Measurements from ENCODE around the gene RASL12.
"Not testable (repeated sequence)": the region's sequence is repeated elsewhere in the genome, so short reads cannot be mapped to it uniquely, and the experiment has no call there.

RASL12 gene

GRCh38 chr15:65067645-65068402 lies at the start of gene RASL12:
Gene RASL12 (minus strand): TSS chr15:65067991. CDS start chr15:65067835, 156 bp downstream.
- Histone ChIP-seq H3K9ac (ENCODE audit: low read length) (peak within 1 kb of the TSS; percentile 29), H3K4me1 (ENCODE audit: control insufficient read depth, low read depth, low read length) (peaks cover 12% of the 10 kb centered on the region), H3K27ac (ENCODE audit: low read length) (no peak within 1 kb of the TSS), H3K36me3 (ENCODE audit: control insufficient read depth, low read depth, low read length) (no peaks in the 10 kb centered on the region), H3K27me3 (ENCODE audit: control insufficient read depth, insufficient read depth, low read length) (peaks cover 10% of the 10 kb centered on the region), H3K4me3 (ENCODE audit: low read length) (peak within 1 kb of the TSS; percentile 64), H3K9me3 (ENCODE audit: control insufficient read depth, low read depth, low read length) (no peaks in the 10 kb centered on the region)

DNA sequence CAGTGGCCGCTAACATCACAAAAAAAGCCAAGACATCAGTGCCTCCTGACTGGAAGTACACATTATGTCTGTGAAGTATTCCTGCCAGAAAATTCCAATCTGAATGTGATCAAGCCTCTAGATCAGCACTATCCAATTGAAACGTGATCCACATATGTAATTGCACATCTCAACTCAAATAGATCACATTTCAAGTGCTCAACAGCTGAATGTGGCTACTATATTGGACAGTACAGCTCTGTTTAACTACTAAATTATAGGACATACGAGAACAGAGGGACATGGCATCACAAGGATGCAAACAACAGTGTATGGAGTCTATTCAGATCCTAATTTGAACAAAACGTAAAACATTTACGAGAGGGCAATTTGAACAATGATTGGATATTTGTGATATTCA lies 47.8 kb upstream of the RASL12 start:
- Histone ChIP-seq H3K27ac (ENCODE audit: low read length) (no peak overlapping the region), H3K27me3 (ENCODE audit: control insufficient read depth, insufficient read depth, low read length) (no peaks in the 10 kb centered on the region), H3K9ac (ENCODE audit: low read length) (no peak overlapping the region), H3K4me3 (ENCODE audit: low read length) (no peak overlapping the region), H3K4me1 (ENCODE audit: control insufficient read depth, low read depth, low read length) (no peaks in the 10 kb centered on the region), H3K36me3 (ENCODE audit: control insufficient read depth, low read depth, low read length) (peaks cover 33% of the 10 kb centered on the region), H3K9me3 (ENCODE audit: control insufficient read depth, low read depth, low read length) (no peaks in the 10 kb centered on the region)

DNA sequence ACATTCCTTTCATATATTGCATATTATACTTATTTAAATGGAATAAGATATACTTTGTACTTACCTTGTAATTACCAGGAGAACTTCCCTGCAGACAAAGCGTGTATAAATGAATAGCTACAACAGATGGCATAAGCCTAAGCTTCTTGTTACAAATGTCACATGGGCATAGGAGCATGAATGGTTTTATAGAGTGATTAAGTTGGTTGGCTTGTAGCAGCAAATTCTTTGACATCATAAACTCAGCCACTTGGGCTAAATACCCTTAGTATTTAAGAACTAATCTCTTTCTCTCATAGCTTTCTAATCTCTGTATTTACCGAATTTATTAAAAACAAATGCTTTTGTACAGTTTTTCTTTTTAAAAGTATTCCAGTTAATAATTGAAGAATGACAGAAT lies 47.3 kb upstream of the RASL12 start, which contains the start of gene UBAP1L:
TSS of gene UBAP1L (minus strand) at position 115 of the 400 bp plus-strand sequence. CDS start 8,985 bp downstream, outside the sequence.
- Histone ChIP-seq H3K4me3 (ENCODE audit: low read length) (no peak within 1 kb of the TSS), H3K36me3 (ENCODE audit: control insufficient read depth, low read depth, low read length) (peaks cover 33% of the 10 kb centered on the region), H3K27ac (ENCODE audit: low read length) (no peak within 1 kb of the TSS)

DNA sequence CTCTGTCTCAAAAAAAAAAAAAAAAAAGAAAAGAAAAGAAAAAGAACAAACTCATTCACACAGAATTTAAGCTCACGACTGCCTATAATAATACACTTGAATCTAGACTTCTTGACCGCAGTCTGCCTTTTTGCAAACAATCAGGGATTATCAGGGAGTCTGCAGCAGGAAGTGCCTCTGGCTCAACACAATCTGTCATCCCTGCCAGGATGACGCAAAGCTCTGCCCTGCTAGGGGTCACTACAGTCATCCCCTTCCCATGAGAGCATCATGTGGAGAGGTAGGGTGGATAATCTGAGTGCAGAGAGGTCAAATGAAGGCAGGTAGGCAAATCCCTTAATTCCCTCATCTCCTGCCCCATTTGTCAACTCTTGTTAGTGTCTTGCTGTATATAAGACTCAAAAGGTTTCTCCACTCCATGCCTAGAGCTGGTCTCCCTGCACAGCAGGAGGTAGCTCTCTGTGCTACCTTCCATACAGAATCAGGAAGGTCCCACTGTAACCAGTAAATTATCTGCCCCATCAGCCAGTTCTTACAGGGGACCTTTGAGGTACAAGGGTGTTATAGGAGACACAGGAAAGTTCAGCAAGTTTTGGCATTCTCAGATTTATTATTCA lies 43.0 kb upstream of the RASL12 start:
- H3K36me3 ChIP-seq (ENCODE audit: control insufficient read depth, low read depth, low read length), result peaks cover 8% of the 10 kb centered on the region

More for the DNA sequence above, 47.3 kb upstream of the RASL12 start, which contains the start of gene UBAP1L:
- no peak within 1 kb of the TSS for H3K9ac ChIP-seq (ENCODE audit: low read length)
- no peaks in the 10 kb centered on the region for H3K9me3 ChIP-seq (ENCODE audit: control insufficient read depth, low read depth, low read length)
- H3K27me3 ChIP-seq (ENCODE audit: control insufficient read depth, insufficient read depth, low read length), result no peaks in the 10 kb centered on the region
- H3K4me1 ChIP-seq (ENCODE audit: control insufficient read depth, low read depth, low read length), result no peaks in the 10 kb centered on the region

DNA sequence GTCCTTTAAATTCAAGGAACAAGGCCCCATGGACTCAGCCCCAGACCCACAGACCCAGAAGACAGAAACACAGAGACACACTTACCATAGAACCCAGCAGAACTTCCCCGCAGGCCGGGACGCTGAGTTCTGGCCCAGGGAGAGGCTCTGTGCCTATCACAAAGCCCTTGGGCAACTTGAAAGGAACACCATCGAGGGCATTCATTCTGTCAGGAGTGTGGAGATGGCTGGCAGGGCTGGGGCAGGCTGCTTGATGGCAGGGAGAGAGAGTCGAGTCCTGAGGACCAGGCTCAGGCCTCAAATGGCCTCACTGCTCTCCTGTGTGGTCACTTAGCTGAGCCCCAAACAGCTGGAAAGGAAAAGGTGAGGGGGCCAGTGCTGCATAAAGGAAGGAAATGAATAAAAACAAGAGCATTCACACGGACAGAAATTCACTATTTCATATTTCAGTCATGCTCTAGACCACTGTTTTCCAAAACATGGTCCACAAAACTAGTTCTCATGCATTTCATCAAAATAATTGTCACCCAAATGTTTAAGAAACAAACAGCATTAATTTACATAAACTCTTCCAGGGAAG lies 38.3 kb upstream of the RASL12 start:
- Histone ChIP-seq H3K27ac (ENCODE audit: low read length) (no peak overlapping the region), H3K36me3 (ENCODE audit: control insufficient read depth, low read depth, low read length) (no peaks in the 10 kb centered on the region), H3K9me3 (ENCODE audit: control insufficient read depth, low read depth, low read length) (no peaks in the 10 kb centered on the region), H3K4me3 (ENCODE audit: low read length) (no peak overlapping the region), H3K4me1 (ENCODE audit: control insufficient read depth, low read depth, low read length) (no peaks in the 10 kb centered on the region), H3K9ac (ENCODE audit: low read length) (no peak overlapping the region), H3K27me3 (ENCODE audit: control insufficient read depth, insufficient read depth, low read length) (peaks cover 13% of the 10 kb centered on the region)

More for the DNA sequence above, 43.0 kb upstream of the RASL12 start:
- Histone ChIP-seq H3K4me3 (ENCODE audit: low read length) (no peak overlapping the region), H3K27ac (ENCODE audit: low read length) (no peak overlapping the region), H3K27me3 (ENCODE audit: control insufficient read depth, insufficient read depth, low read length) (no peaks in the 10 kb centered on the region), H3K9me3 (ENCODE audit: control insufficient read depth, low read depth, low read length) (no peaks in the 10 kb centered on the region), H3K4me1 (ENCODE audit: control insufficient read depth, low read depth, low read length) (no peaks in the 10 kb centered on the region), H3K9ac (ENCODE audit: low read length) (no peak overlapping the region)

- H3K27me3 ChIP-seq (ENCODE audit: control insufficient read depth, insufficient read depth, low read length), result peaks cover 13% of the 10 kb centered on the region
Measured at GRCh38 chr15:65105038-65105437, 37.2 kb upstream of the RASL12 start.

DNA sequence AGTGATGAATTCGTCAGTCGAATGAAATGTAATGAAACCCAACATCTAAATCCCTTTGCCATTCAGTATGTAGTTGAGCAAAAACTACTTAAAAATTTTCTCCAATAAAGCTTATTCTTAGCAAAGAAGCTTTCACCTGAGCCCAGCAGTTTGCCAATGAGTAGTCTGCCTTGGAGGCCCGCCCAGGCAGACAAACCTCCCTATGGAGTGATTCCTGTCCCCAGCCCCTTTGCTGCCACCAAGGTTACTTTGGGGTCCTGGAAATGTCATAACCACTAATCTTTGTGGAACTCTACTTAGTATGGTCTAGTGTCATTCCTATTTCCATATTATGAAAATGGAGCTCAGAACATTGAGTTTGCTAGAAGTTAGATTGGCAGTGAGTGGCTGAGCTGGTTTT lies 35.1 kb upstream of the RASL12 start:
- Histone ChIP-seq H3K9ac (ENCODE audit: low read length) (no peak overlapping the region), H3K36me3 (ENCODE audit: control insufficient read depth, low read depth, low read length) (no peaks in the 10 kb centered on the region), H3K27me3 (ENCODE audit: control insufficient read depth, insufficient read depth, low read length) (peaks cover 13% of the 10 kb centered on the region), H3K9me3 (ENCODE audit: control insufficient read depth, low read depth, low read length) (no peaks in the 10 kb centered on the region), H3K4me3 (ENCODE audit: low read length) (peak overlapping the region; percentile 52), H3K27ac (ENCODE audit: low read length) (no peak overlapping the region), H3K4me1 (ENCODE audit: control insufficient read depth, low read depth, low read length) (no peaks in the 10 kb centered on the region)

More at GRCh38 chr15:65105038-65105437, 37.2 kb upstream of the RASL12 start:
- H3K4me3 ChIP-seq (ENCODE audit: low read length), result no peak overlapping the region
- no peaks in the 10 kb centered on the region for H3K4me1 ChIP-seq (ENCODE audit: control insufficient read depth, low read depth, low read length)
- no peaks in the 10 kb centered on the region for H3K9me3 ChIP-seq (ENCODE audit: control insufficient read depth, low read depth, low read length)
- H3K27ac ChIP-seq (ENCODE audit: low read length), result no peak overlapping the region
- no peaks in the 10 kb centered on the region for H3K36me3 ChIP-seq (ENCODE audit: control insufficient read depth, low read depth, low read length)
- no peak overlapping the region for H3K9ac ChIP-seq (ENCODE audit: low read length)

DNA sequence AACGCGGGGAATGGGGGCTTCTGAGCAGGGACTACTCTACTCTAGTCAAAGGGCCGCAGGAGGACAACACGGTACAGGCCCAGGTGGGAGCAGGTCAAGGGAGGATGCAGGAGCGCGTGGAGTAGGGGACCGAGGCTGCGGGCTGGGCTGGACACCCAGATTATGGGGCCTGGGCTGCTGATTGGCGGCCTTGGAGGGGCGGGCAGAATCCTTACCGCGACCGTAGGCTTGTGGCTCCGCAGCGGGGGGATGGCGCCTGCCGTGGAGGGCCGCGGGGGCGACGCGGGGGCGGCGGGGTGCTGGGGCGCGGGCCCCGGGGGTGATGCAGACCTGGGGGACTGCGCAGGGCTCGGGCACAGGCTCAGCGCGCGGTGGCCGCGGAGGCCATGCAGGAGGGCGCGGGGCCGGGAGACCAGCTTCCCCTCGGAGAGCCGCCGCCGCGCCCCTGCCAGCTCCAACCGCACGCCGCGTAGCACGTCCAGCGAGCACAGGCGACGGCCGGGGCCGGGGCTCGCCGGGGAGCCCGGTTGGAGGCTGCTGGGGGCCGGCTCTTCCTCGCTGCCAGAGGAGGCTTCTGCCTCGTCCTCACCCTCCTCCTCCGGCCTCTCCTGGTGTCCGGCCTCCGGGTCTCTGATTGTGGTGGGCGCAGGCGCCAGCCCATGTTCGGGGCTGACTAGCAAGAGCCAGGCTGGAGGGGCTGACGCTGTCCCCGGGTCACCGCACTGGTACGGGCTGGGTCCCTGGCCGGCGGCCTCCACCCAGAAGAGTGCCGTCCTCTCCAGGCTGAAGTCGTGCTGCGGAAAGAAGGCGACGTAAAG lies 34.3 kb upstream of the RASL12 start:
- H3K4me3 ChIP-seq (ENCODE audit: low read length), result peak overlapping the region; percentile 52
- no peak overlapping the region for H3K27ac ChIP-seq (ENCODE audit: low read length)
- no peak overlapping the region for H3K9ac ChIP-seq (ENCODE audit: low read length)

GRCh38 chr15:65101411-65101890 lies 33.7 kb upstream of the RASL12 start:
- peaks cover 13% of the 10 kb centered on the region for H3K27me3 ChIP-seq (ENCODE audit: control insufficient read depth, insufficient read depth, low read length)
- no peaks in the 10 kb centered on the region for H3K4me1 ChIP-seq (ENCODE audit: control insufficient read depth, low read depth, low read length)
- H3K9me3 ChIP-seq (ENCODE audit: control insufficient read depth, low read depth, low read length), result no peaks in the 10 kb centered on the region
- no peak overlapping the region for H3K27ac ChIP-seq (ENCODE audit: low read length)
- no peaks in the 10 kb centered on the region for H3K36me3 ChIP-seq (ENCODE audit: control insufficient read depth, low read depth, low read length)
- peak overlapping the region; percentile 52 for H3K4me3 ChIP-seq (ENCODE audit: low read length)
- no peak overlapping the region for H3K9ac ChIP-seq (ENCODE audit: low read length)

More for the DNA sequence above, 34.3 kb upstream of the RASL12 start:
- Histone ChIP-seq H3K36me3 (ENCODE audit: control insufficient read depth, low read depth, low read length) (no peaks in the 10 kb centered on the region), H3K27me3 (ENCODE audit: control insufficient read depth, insufficient read depth, low read length) (peaks cover 13% of the 10 kb centered on the region), H3K9me3 (ENCODE audit: control insufficient read depth, low read depth, low read length) (no peaks in the 10 kb centered on the region), H3K4me1 (ENCODE audit: control insufficient read depth, low read depth, low read length) (no peaks in the 10 kb centered on the region)

- Histone ChIP-seq H3K27ac (ENCODE audit: low read length) (no peak overlapping the region), H3K4me3 (ENCODE audit: low read length) (no peak overlapping the region), H3K36me3 (ENCODE audit: control insufficient read depth, low read depth, low read length) (no peaks in the 10 kb centered on the region), H3K4me1 (ENCODE audit: control insufficient read depth, low read depth, low read length) (no peaks in the 10 kb centered on the region), H3K9me3 (ENCODE audit: control insufficient read depth, low read depth, low read length) (no peaks in the 10 kb centered on the region), H3K9ac (ENCODE audit: low read length) (no peak overlapping the region), H3K27me3 (ENCODE audit: control insufficient read depth, insufficient read depth, low read length) (peaks cover 13% of the 10 kb centered on the region)
Measured at GRCh38 chr15:65100442-65100841, 32.7 kb upstream of the RASL12 start.

DNA sequence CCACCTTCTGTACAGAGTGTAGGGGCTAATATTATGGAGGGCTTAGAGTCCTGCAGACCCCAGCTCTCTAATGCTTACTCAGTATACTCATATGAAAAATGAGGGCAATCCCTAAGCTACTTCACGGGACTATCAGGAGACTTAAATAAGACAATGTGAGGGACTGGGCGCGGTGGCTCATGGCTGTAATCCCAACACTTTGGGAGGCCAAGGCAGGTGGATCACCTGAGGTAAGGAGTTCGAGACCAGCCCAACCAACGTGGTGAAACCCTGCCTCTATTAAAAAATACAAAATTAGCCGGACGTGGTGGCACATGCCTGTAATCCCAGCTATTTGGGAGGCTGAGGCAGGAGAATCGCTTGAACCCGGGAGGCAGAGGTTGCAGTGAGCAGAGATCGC lies 32.0 kb upstream of the RASL12 start:
- H3K4me1 ChIP-seq (ENCODE audit: control insufficient read depth, low read depth, low read length); H3K4me3 ChIP-seq (ENCODE audit: low read length); H3K36me3 ChIP-seq (ENCODE audit: control insufficient read depth, low read depth, low read length); H3K27ac ChIP-seq (ENCODE audit: low read length); H3K9ac ChIP-seq (ENCODE audit: low read length); H3K9me3 ChIP-seq (ENCODE audit: control insufficient read depth, low read depth, low read length): not testable (repeated sequence)
- H3K27me3 ChIP-seq (ENCODE audit: control insufficient read depth, insufficient read depth, low read length), result peaks cover 13% of the 10 kb centered on the region
